OCI-LY1 (cell line): ENCODE results near the gene TCP10L.

Source experiments
- CTCF ChIP-seq: fragments of 200-600 bp; sonication (generic), shearing (Covaris generic); IDR thresholded peaks from 2 replicates; pipeline ENCODE4 v1.5.1; 2017; ENCODE audit warnings: mild to moderate bottlenecking, antibody characterized with exemption, low read length, moderate library complexity, mixed read lengths
- EZH2 ChIP-seq: fragments of 200-600 bp; sonication (generic), shearing (Covaris generic); IDR thresholded peaks from 2 replicates; pipeline ENCODE4 v1.8.0; 2017; ENCODE audit warnings: borderline replicate concordance, mixed run types, mild to moderate bottlenecking, antibody characterized with exemption, low read length, moderate library complexity, mixed read lengths

- TF ChIP-seq CTCF (no peak), EZH2 (no peak)
These were observed 40.6 kb downstream of the TCP10L start for GRCh38 chr21:32544697-32545096.
